GM10266 (cell line): ENCODE measurements around the gene NUP107.

ENCODE experiments used
- DNase-seq: peaks from one replicate; pipeline ENCODE4 v3.0.0; 2012; ENCODE audit errors: extremely low spot score
- TF ChIP-seq, protein P1 (sequence below): IDR thresholded peaks from 2 replicates; pipeline ENCODE4 v1.5.1; 2012; ENCODE audit warnings: mild to moderate bottlenecking, low read depth; ENCODE audit not compliant: control insufficient read depth, insufficient read depth; ENCODE audit errors: missing control alignments

Gene NUP107

DNA sequence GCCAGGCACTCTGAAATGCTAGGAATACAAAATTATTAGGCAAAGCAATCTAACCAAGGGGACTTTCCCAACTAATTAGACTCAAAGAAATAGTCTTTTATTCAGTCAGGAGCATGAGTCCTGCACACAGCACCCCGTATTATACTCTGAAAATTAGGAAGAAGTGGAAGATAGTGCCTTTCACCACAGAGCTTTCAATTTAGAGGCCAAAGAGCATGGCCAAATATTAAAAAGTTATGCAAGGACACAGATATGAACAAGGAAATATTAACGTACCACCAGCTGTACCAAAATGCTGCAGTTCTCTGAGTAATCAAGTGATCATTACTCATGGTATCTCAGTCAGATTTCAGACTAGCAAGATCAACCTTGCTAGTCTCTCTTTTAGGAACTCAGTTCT lies 98.6 kb downstream of the NUP107 start:
- TF ChIP-seq, protein P1, sequence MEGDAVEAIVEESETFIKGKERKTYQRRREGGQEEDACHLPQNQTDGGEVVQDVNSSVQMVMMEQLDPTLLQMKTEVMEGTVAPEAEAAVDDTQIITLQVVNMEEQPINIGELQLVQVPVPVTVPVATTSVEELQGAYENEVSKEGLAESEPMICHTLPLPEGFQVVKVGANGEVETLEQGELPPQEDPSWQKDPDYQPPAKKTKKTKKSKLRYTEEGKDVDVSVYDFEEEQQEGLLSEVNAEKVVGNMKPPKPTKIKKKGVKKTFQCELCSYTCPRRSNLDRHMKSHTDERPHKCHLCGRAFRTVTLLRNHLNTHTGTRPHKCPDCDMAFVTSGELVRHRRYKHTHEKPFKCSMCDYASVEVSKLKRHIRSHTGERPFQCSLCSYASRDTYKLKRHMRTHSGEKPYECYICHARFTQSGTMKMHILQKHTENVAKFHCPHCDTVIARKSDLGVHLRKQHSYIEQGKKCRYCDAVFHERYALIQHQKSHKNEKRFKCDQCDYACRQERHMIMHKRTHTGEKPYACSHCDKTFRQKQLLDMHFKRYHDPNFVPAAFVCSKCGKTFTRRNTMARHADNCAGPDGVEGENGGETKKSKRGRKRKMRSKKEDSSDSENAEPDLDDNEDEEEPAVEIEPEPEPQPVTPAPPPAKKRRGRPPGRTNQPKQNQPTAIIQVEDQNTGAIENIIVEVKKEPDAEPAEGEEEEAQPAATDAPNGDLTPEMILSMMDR, result no peak
- no peak for DNase-seq

DNA sequence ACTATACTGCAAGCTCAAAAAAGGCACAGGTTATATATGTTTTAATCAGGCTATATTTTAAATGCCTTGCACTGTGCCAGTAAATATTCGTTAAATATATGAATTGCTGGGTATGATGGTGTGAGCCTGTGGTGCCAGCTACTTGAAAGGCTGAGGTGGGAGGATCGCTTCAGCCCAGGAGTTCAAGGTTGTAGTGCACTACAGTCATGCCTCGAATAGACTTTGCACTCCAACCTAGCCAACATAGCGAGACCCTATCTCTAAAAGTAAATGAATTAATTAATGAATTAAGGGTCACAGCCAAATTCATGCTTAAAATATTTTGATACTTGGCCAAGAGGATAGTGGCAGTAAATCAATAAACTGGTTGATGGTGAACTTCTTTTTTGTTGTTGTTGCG lies 99.0 kb downstream of the NUP107 start:
- TF ChIP-seq, protein P1, result no peak
- no peak for DNase-seq

DNA sequence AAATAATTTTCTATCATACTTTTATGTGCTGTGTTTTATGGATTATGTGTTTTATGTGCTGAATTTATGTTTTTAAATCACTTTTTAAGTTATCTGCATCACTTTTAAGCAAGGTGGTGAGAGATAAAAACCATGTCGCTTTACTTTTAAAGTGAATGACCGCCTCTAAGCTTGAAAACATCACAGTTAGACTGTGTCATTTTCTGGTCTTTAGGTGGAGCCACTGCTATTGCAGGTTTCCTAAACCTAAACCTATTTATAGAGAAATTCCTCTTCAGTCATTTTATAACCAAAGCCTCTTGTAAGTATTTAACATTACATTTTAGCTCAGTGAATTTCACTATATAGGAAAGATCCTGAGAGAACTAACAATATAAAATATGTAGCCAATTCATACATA lies 100.2 kb downstream of the NUP107 start:
- DNase-seq, result no peak
- TF ChIP-seq, protein P1, result peak; percentile 23

DNA sequence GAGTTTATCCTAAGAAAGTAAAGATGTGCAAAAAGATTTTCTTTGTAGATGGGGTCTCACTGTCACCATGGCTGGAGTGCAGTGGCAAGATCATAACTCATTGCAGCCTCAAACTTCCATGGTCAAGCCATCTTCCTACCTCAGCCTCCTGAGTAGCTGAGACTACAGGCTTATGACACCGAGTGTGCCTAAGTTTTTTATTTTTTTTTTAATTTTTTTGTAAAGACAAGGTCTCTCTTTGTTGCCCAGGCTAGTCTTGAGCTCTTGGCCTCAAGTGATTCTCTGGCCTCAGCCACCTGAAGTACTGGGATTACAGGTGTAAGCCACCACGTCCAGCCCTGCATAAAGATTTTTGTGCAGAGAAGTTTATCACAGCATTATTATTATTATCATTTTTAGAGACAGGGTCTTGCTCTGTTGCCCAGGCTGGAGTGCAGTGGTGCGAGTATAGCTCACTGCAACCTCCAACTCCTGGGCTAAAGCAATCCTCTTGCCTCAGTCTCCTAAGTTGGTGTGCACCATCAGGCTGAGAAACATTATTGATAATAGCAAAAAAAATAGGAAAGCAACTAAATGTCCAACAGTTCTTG lies 101.9 kb downstream of the NUP107 start:
- TF ChIP-seq, protein P1, result no peak
- no peak for DNase-seq

DNA sequence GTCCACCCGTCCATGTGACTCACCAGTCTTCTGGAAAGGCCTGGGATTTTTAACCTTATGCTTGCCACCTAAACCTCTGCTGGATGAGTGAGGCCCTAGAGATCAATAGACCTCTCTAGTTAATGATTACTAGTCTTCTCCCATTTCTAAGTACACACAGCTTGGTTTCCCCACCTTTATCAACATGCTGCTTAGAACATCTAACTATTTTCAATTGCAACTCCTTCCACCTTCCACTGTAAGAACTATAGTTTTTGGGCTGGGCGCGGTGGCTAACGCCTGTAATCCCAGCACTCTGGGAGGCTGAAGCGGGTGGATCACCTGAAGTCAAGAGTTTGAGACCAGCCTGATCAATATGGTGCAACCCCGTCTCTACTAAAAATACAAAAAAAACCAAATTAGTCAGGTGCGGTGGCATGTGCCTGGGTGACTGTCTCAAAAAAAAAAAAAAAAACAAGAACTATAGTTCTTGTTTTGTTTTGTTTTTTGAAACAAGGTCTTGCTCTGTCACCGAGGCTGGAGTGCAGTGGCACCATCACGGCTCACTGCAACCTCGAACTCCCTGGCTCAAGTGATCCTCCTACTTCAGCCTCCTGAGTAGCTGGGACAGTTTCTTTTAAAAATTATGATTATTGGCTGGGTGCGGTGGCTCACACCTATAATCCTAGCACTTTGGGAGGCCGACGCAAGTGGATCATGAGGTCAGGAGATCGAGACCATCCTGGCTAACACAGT lies 102.5 kb downstream of the NUP107 start:
- DNase-seq, result no peak
- TF ChIP-seq, protein P1, result no peak

DNA sequence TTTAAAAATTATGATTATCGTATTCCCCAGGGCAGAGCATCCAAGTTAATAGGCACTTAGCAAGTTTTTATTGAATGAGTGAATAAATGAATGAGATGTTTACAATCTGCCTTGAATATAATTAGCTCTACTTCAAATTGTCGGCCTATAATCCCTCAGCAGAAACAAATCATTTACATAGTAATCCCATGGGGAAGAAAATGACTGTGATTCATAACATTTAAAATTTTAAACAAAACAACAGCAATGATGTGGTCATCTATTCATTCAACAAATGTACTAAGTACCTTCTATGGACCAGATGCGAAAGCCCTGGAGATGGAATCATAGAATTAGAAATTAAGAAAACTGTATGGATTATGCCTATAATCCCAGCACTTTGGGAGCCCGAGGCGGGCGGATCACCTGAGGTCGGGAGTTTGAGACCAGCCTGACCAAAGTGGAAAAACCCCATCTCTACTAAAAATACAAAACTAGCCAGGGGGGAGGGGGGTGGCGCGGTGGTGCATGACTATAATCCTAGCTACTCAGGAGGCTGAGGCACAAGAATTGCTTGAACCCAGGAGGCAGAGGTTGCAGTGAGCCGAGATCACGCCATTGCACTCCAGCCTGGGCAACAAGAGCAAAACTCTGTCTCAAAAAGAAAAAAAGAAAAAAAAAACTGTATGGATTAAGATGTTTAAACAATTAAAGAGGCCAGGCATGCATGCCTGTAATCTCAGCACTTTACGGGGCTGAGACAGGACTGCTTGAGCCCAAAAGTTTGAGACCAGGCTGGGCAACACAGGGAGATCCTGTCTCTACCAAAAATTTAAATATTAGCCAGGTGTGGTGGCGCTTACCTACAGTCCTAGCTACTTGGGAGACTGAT lies 103.5 kb downstream of the NUP107 start:
- TF ChIP-seq, protein P1, result no peak
- no peak for DNase-seq

DNA sequence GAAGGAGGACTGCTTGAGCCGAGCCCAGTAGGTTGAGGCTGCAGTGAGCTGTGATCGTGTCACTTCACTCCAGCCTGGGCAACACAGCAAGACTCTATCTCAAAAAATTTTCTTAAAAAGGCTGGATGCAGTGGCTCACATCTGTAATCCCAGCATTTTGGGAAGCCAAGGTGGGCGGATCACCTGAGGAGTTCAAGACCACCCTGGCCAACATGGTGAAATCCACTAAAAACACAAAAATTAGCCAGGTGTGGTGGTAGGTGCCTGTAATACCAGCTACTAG lies 104.1 kb downstream of the NUP107 start:
- DNase-seq, result no peak
- TF ChIP-seq, protein P1, result no peak
